ENCODE data around the gene MGA.

- TF ChIP-seq, protein P1, sequence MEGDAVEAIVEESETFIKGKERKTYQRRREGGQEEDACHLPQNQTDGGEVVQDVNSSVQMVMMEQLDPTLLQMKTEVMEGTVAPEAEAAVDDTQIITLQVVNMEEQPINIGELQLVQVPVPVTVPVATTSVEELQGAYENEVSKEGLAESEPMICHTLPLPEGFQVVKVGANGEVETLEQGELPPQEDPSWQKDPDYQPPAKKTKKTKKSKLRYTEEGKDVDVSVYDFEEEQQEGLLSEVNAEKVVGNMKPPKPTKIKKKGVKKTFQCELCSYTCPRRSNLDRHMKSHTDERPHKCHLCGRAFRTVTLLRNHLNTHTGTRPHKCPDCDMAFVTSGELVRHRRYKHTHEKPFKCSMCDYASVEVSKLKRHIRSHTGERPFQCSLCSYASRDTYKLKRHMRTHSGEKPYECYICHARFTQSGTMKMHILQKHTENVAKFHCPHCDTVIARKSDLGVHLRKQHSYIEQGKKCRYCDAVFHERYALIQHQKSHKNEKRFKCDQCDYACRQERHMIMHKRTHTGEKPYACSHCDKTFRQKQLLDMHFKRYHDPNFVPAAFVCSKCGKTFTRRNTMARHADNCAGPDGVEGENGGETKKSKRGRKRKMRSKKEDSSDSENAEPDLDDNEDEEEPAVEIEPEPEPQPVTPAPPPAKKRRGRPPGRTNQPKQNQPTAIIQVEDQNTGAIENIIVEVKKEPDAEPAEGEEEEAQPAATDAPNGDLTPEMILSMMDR (IDR thresholded peaks at IDR 0.05; ENCODE audit: extremely low read depth in 1 of 2, insufficient read depth in 1 of 2, low read depth in 1 of 2, low read length in 2 of 2): no peak
- TF ChIP-seq POLR2AphosphoS5 (IDR thresholded peaks at IDR 0.05; ENCODE audit: insufficient read depth, low read depth, low read length) (no peak), JUN (IDR thresholded peaks at IDR 0.05; ENCODE audit: borderline replicate concordance, insufficient read depth, insufficient read length, low read depth) (no peak), GATA2 (IDR thresholded peaks at IDR 0.05; ENCODE audit: insufficient read depth, insufficient read length, low read depth, low read length) (no peak), POLR2A (IDR thresholded peaks at IDR 0.05; ENCODE audit: low read depth, low read length) (no peak), FOS (IDR thresholded peaks at IDR 0.05; ENCODE audit: borderline replicate concordance, insufficient read depth, low read length) (no peak), EZH2 (IDR thresholded peaks at IDR 0.05; ENCODE audit: borderline replicate concordance, low read depth, low read length, severe bottlenecking) (no peak)
These were observed 30.7 kb upstream of the MGA start for GRCh38 chr15:41629463-41629862.

All from endothelial cell of umbilical vein (primary cell).